ENCODE results near the gene CLCN1. TPM values are rescaled to one million over a fixed set of nuclear protein-coding genes. Genes with fewer than 3 reads are reported as not detected.

Gene CLCN1
- total RNA-seq, 1 donor from 2014 or later = not detected

- Mint-ChIP-seq H3K9me3 (no peaks in the 10 kb centered on the region), H3K36me3 (ENCODE audit: low read depth) (peaks cover 8% of the 10 kb centered on the region), H3K4me1 (peaks cover 33% of the 10 kb centered on the region), H3K27ac (ENCODE audit: unreplicated experiment) (peak overlapping the region; percentile 96), H3K4me3 (peak overlapping the region; percentile 59), H3K27me3 (ENCODE audit: low read depth) (peaks cover 8% of the 10 kb centered on the region)
- no peak for TF ChIP-seq CTCF (conservative IDR thresholded peaks at IDR 0.05)
- peak; percentile 58 for DNase-seq (ENCODE audit: low read depth, low spot score)
Observed at GRCh38 chr7:143352531-143353002, 36.7 kb downstream of the CLCN1 start.

- Mint-ChIP-seq H3K9me3 (no peaks in the 10 kb centered on the region), H3K36me3 (ENCODE audit: low read depth) (peaks cover 15% of the 10 kb centered on the region), H3K27ac (ENCODE audit: unreplicated experiment) (no peak overlapping the region), H3K4me1 (peaks cover 33% of the 10 kb centered on the region), H3K27me3 (ENCODE audit: low read depth) (peaks cover 10% of the 10 kb centered on the region), H3K4me3 (no peak overlapping the region)
- no peak for DNase-seq (ENCODE audit: low read depth, low spot score)
- TF ChIP-seq CTCF (conservative IDR thresholded peaks at IDR 0.05) = no peak
Observed at GRCh38 chr7:143354376-143354775, 38.5 kb downstream of the CLCN1 start.

GRCh38 chr7:143354965-143355364, 39.1 kb downstream of the CLCN1 start:
- peaks cover 17% of the 10 kb centered on the region for H3K36me3 Mint-ChIP-seq (ENCODE audit: low read depth)
- peaks cover 11% of the 10 kb centered on the region for H3K27me3 Mint-ChIP-seq (ENCODE audit: low read depth)
- no peak for TF ChIP-seq CTCF (conservative IDR thresholded peaks at IDR 0.05)

GRCh38 chr7:143355450-143356385, 39.8 kb downstream of the CLCN1 start:
- H3K4me3 Mint-ChIP-seq = no peak overlapping the region
- no peak for TF ChIP-seq CTCF (conservative IDR thresholded peaks at IDR 0.05)

More at GRCh38 chr7:143354965-143355364, 39.1 kb downstream of the CLCN1 start:
- Mint-ChIP-seq H3K4me3 (no peak overlapping the region), H3K4me1 (peaks cover 28% of the 10 kb centered on the region), H3K27ac (ENCODE audit: unreplicated experiment) (no peak overlapping the region), H3K9me3 (no peaks in the 10 kb centered on the region)
- no peak for DNase-seq (ENCODE audit: low read depth, low spot score)

GRCh38 chr7:143356414-143357050, 40.6 kb downstream of the CLCN1 start:
- no peaks in the 10 kb centered on the region for H3K9me3 Mint-ChIP-seq
- TF ChIP-seq CTCF (conservative IDR thresholded peaks at IDR 0.05) = no peak
- peaks cover 17% of the 10 kb centered on the region for H3K36me3 Mint-ChIP-seq (ENCODE audit: low read depth)
- DNase-seq (ENCODE audit: low read depth, low spot score) = no peak
- H3K27me3 Mint-ChIP-seq (ENCODE audit: low read depth) = peaks cover 21% of the 10 kb centered on the region
- H3K27ac Mint-ChIP-seq (ENCODE audit: unreplicated experiment) = no peak overlapping the region
- H3K4me3 Mint-ChIP-seq = no peak overlapping the region
- peaks cover 35% of the 10 kb centered on the region for H3K4me1 Mint-ChIP-seq

More at GRCh38 chr7:143355450-143356385, 39.8 kb downstream of the CLCN1 start:
- peaks cover 17% of the 10 kb centered on the region for H3K27me3 Mint-ChIP-seq (ENCODE audit: low read depth)
- no peak overlapping the region for H3K27ac Mint-ChIP-seq (ENCODE audit: unreplicated experiment)
- no peak for DNase-seq (ENCODE audit: low read depth, low spot score)
- peaks cover 34% of the 10 kb centered on the region for H3K4me1 Mint-ChIP-seq
- no peaks in the 10 kb centered on the region for H3K9me3 Mint-ChIP-seq
- H3K36me3 Mint-ChIP-seq (ENCODE audit: low read depth) = peaks cover 17% of the 10 kb centered on the region
